Stimulated activated naive CD8-positive, alpha-beta T cell treated with anti-CD3 and anti-CD28 coated beads, Interleukin-15, amount 100 ng/mL, for 72 hours (primary cell): ENCODE results near the gene GPATCH1.
"Not testable (repeated sequence)": the region's sequence is repeated elsewhere in the genome, so short reads cannot be mapped to it uniquely, and the experiment has no call there.

Experiments used
- ATAC-seq: fragments of 150-1000 bp; cut with Tn5 transposase; 2 replicates; pipeline ENCODE4 v1.10.0; 2021; ENCODE audit warnings: mild to moderate bottlenecking, moderate library complexity
- DNase-seq, 2 donors: peaks; one replicate each; pipeline ENCODE4 v3.0.0; 2021 to 2022
- H3K27ac Mint-ChIP-seq, 2 donors: one replicate each; pipeline ENCODE4 v1.8.0; 2022; ENCODE audit warnings: mild to moderate bottlenecking in 2 of 2, mixed read lengths in 2 of 2, moderate library complexity in 2 of 2
- H3K27me3 Mint-ChIP-seq: one replicate; pipeline ENCODE4 v1.8.0; 2022; ENCODE audit warnings: mixed read lengths
- H3K4me1 Mint-ChIP-seq: one replicate; pipeline ENCODE4 v1.8.0; 2022; ENCODE audit warnings: mild to moderate bottlenecking, mixed read lengths
- H3K4me3 Mint-ChIP-seq, 2 donors: one replicate each; pipeline ENCODE4 v1.8.0; 2022; ENCODE audit warnings: mild to moderate bottlenecking in 2 of 2, mixed read lengths in 2 of 2, moderate library complexity in 1 of 2
- H3K9me3 Mint-ChIP-seq, 2 donors: one replicate each; pipeline ENCODE4 v1.8.0; 2022; ENCODE audit warnings: mixed read lengths in 2 of 2

GPATCH1 gene

DNA sequence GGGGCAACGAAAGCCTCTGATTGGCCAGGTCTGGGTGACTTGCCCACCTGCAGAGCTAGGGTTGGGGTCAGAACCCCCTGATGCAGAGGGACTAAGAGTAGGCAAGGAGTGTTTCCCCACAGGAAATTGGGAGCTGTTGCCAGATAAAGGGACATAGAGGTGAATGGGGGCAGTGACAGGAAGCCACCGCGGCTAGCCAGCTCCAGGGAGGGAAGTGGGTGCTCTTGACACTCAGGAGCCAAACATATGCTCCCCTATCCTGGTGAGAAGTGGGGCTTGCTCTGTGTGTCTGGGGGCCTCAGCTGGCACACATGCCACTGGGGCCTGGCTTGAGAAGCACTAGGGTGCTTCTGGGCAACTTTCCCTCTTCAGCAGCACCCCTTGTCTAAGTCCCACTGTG is 76.9 kb downstream of the GPATCH1 start:
- Mint-ChIP-seq H3K4me3 (peak overlapping the region in 1 of 2 donors; percentile 24), H3K27ac (no peak overlapping the region)

DNA sequence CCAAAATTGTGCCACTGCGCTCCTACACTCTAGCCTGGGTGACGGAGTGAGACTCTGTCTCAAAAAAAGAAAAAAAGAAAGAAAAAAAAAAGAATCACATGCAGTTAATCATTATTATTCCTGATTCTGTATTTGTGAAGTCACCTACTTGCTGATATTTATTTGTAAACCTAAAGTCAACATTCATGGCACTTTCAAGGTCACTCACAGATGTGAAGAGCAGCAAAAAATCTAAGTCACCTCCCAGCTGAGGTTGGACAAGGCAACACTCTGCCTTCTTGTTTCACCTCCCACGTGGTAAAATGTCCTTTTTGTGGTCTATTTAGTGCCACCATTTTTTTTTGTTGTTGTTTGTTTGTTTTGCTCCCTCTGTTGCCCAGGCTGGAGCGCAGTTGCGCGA is 77.4 kb downstream of the GPATCH1 start:
- no peaks in the 10 kb centered on the region for H3K27me3 Mint-ChIP-seq
- DNase-seq (no peak), ATAC-seq (no peak)
- H3K9me3 Mint-ChIP-seq, result peaks cover 0 to 7% of the 10 kb centered on the region in 2 donors
- H3K4me3 Mint-ChIP-seq, result no peak overlapping the region
- no peak overlapping the region for H3K27ac Mint-ChIP-seq
- peaks cover 37% of the 10 kb centered on the region for H3K4me1 Mint-ChIP-seq

More for the DNA sequence above, 76.9 kb downstream of the GPATCH1 start:
- DNase-seq (no peak), ATAC-seq (no peak)
- Mint-ChIP-seq H3K9me3 (peaks cover 0 to 7% of the 10 kb centered on the region in 2 donors), H3K4me1 (peaks cover 37% of the 10 kb centered on the region), H3K27me3 (no peaks in the 10 kb centered on the region)

DNA sequence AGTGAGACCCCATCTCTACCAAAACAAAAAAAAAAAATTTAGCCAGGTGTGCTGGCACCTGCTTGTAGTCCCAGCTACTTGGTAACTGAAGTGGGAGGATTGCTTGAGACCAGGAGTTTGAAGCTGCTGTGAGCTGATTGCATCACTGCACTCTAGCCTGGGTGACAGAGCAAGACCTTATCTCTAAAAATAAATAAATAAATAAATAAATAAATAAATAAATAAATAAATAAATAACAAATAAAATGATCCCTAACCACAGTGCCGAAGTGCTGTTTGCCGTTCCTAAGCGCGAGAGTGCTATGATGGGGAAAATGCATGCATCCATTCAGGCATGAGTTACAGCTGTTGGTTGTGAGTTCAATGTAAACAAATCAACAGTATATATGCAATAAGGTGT is 78.2 kb downstream of the GPATCH1 start:
- no peak for DNase-seq
- no peak for ATAC-seq
- Mint-ChIP-seq H3K27ac (no peak overlapping the region), H3K4me1 (peaks cover 37% of the 10 kb centered on the region), H3K4me3 (no peak overlapping the region), H3K27me3 (no peaks in the 10 kb centered on the region), H3K9me3 (peaks cover 0 to 7% of the 10 kb centered on the region in 2 donors)

GRCh38 chr19:33159893-33160292 is 78.9 kb downstream of the GPATCH1 start:
- Mint-ChIP-seq H3K27ac (peak overlapping the region in 1 of 2 donors; percentile 86), H3K9me3 (peaks cover 0 to 7% of the 10 kb centered on the region in 2 donors), H3K4me1 (peaks cover 37% of the 10 kb centered on the region), H3K4me3 (peak overlapping the region in 1 of 2 donors; percentile 54), H3K27me3 (no peaks in the 10 kb centered on the region)
- no peak for DNase-seq
- ATAC-seq, result no peak

DNA sequence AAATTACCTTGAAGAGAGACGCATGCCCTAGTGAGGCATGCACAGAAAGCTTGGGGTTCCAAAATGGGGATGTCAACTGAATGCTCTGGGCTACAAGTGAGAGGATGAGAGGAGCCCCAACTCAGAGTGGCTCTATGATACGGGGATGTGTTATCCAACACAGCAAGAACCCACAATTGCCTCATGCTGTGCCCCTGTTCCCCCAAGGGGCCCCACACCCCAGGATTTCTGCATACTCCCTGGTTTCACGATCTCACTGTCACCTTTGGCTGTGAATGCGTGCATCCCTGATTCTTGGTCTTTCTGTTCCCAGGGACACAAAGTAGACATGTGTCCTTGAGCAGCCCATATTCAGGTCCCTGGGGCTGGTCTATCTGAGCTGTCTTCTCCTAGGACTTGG is 80.2 kb downstream of the GPATCH1 start:
- ATAC-seq (no peak), DNase-seq (no peak)
- Mint-ChIP-seq H3K27me3 (no peaks in the 10 kb centered on the region), H3K27ac (peak overlapping the region in 1 of 2 donors; percentile 15), H3K9me3 (peaks cover 0 to 7% of the 10 kb centered on the region in 2 donors), H3K4me1 (peaks cover 37% of the 10 kb centered on the region), H3K4me3 (no peak overlapping the region)

- no peak for DNase-seq
- H3K27me3 Mint-ChIP-seq, result no peaks in the 10 kb centered on the region
- H3K4me3 Mint-ChIP-seq, result no peak overlapping the region
- ATAC-seq, result no peak
- H3K9me3 Mint-ChIP-seq, result peaks cover 9 to 19% of the 10 kb centered on the region in 2 donors
- H3K4me1 Mint-ChIP-seq, result peaks cover 28% of the 10 kb centered on the region
- H3K27ac Mint-ChIP-seq, result no peak overlapping the region
These were observed 82.5 kb downstream of the GPATCH1 start for GRCh38 chr19:33163481-33163880.

DNA sequence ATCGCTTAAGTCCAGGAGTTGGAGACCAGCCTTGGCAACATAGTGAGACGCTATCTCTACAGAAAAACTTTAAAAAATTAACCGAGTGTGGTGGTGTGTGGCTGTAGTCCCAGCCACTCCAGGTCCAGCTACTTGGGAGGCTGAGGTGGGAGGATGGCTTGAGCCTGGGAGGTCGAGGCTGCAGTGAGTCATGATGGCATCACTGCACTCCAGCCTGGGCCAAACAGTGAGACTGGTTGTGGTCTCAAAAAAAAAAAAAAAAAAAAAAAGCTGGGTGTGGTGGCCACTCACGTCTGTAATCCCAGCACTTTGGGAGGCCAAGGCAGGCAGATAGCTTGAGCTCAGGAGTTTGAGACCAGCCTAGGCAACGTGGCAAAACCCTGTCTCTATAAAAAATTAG is 85.1 kb downstream of the GPATCH1 start:
- H3K9me3 Mint-ChIP-seq, result peaks cover 12 to 20% of the 10 kb centered on the region in 2 donors

DNA sequence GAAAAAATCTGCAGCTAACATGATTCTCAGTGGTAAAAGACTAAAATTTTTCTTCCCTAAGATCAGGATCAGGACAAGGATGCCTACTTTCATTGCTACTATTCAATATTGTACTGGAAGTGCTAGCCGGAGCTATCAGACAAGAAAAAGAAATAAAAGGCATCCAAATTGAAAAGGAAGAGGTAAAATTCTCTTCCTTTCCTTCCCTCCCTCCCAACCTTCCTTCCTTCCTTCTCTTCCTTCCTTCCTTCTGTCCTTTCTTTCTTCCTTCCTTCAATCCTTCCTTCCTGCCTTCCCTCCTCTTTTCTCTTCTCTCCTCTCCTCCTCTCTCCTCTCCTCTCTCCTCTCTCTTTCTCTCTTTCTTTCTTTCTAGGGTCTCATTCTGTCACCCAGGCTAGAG is 86.5 kb downstream of the GPATCH1 start:
- H3K4me1 Mint-ChIP-seq, result peaks cover 5% of the 10 kb centered on the region
- ATAC-seq, result no peak
- no peaks in the 10 kb centered on the region for H3K27me3 Mint-ChIP-seq
- DNase-seq, result no peak
- no peak overlapping the region for H3K4me3 Mint-ChIP-seq
- H3K27ac Mint-ChIP-seq, result no peak overlapping the region
- peaks cover 12 to 20% of the 10 kb centered on the region in 2 donors for H3K9me3 Mint-ChIP-seq

More for the DNA sequence above, 85.1 kb downstream of the GPATCH1 start:
- H3K4me3 Mint-ChIP-seq, ATAC-seq, H3K27ac Mint-ChIP-seq, DNase-seq, H3K27me3 Mint-ChIP-seq: not testable (repeated sequence)
- peaks cover 12% of the 10 kb centered on the region for H3K4me1 Mint-ChIP-seq

GRCh38 chr19:33168528-33168927 is 87.5 kb downstream of the GPATCH1 start:
- Mint-ChIP-seq H3K4me1 (peaks cover 15% of the 10 kb centered on the region), H3K27me3 (no peaks in the 10 kb centered on the region), H3K27ac (no peak overlapping the region), H3K9me3 (peaks cover 12 to 20% of the 10 kb centered on the region in 2 donors), H3K4me3 (no peak overlapping the region)
- no peak for DNase-seq
- ATAC-seq, result no peak

- Mint-ChIP-seq H3K27ac (no peak overlapping the region), H3K4me3 (no peak overlapping the region), H3K9me3 (peaks cover 12 to 20% of the 10 kb centered on the region in 2 donors), H3K27me3 (no peaks in the 10 kb centered on the region), H3K4me1 (peaks cover 41% of the 10 kb centered on the region)
- no peak for DNase-seq
- ATAC-seq, result no peak
These were observed 90.3 kb downstream of the GPATCH1 start for GRCh38 chr19:33171222-33171795.

DNA sequence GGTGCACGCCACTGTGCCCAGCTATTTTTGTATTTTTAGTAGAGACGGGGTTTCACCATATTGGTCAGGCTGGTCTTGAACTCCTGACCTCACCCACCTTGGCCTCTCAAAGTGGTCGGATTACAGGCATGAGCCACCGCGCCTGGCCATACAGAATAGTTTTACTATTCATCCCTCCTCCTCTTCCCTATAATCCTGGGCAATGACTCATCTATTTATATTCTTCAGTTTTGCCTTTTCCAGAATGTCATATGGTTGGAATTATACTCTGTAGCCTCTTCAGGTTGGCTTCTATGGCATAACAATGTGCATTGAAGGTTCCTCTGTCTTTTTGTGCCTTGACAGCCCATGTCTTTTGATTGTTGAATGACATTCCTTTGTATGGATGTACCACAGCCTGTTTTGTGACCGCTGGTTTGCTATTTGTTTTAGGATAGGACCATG is 91.0 kb downstream of the GPATCH1 start:
- Mint-ChIP-seq H3K27ac (no peak overlapping the region), H3K4me1 (peaks cover 46% of the 10 kb centered on the region), H3K9me3 (peaks cover 12 to 23% of the 10 kb centered on the region in 2 donors), H3K27me3 (no peaks in the 10 kb centered on the region), H3K4me3 (no peak overlapping the region)
- no peak for DNase-seq
- ATAC-seq, result no peak

GRCh38 chr19:33174186-33174585 is 93.2 kb downstream of the GPATCH1 start:
- Mint-ChIP-seq H3K9me3 (peaks cover 0 to 6% of the 10 kb centered on the region in 2 donors), H3K27me3 (no peaks in the 10 kb centered on the region), H3K4me1 (peaks cover 59% of the 10 kb centered on the region), H3K4me3 (no peak overlapping the region), H3K27ac (no peak overlapping the region)
- ATAC-seq, result no peak
- DNase-seq, result no peak

DNA sequence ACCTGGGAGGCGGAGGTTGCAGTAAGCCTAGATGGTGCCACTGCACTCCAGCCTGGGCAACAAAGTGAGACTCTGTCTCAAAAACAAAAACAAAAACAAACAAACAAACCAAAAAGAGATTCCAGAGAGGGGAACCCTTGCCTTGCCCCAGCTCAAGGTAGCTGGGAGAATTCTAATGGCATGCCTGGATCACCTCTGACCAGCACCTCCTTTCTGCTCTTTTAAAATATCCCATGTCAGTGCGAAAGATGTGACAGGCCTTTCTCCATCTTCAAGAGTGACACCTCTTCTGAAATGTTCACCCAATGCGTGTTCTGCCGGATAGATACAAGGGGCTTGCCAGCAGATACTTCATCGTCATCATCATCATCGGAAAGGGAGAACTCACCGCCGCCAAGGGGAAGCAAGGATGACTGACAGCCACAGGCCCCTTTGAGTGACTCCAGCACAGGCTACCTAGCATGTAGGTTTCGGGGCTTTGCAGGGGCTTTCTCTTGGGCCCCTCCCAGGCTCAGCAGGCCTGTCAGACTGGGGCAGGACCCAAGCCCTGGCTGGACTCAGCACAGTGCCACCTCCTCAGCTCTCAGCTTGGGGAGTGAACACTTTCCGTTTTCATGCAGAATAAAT is 94.3 kb downstream of the GPATCH1 start:
- ATAC-seq (no peak), DNase-seq (no peak)
- peak overlapping the region in 1 of 2 donors; percentile 9 for H3K27ac Mint-ChIP-seq
- peak overlapping the region; percentile 98 to 99 for H3K4me3 Mint-ChIP-seq
- H3K4me1 Mint-ChIP-seq, result peaks cover 59% of the 10 kb centered on the region
- peaks cover 0 to 4% of the 10 kb centered on the region in 2 donors for H3K9me3 Mint-ChIP-seq
- no peaks in the 10 kb centered on the region for H3K27me3 Mint-ChIP-seq

GRCh38 chr19:33175886-33176669 is 95.1 kb downstream of the GPATCH1 start:
- ATAC-seq (peak; percentile 0), DNase-seq (peak; percentile 30 to 42)
- Mint-ChIP-seq H3K4me3 (peak overlapping the region; percentile 98 to 99), H3K27me3 (no peaks in the 10 kb centered on the region), H3K4me1 (peaks cover 59% of the 10 kb centered on the region), H3K27ac (peak overlapping the region; percentile 92 to 100), H3K9me3 (peaks cover 0 to 4% of the 10 kb centered on the region in 2 donors)

DNA sequence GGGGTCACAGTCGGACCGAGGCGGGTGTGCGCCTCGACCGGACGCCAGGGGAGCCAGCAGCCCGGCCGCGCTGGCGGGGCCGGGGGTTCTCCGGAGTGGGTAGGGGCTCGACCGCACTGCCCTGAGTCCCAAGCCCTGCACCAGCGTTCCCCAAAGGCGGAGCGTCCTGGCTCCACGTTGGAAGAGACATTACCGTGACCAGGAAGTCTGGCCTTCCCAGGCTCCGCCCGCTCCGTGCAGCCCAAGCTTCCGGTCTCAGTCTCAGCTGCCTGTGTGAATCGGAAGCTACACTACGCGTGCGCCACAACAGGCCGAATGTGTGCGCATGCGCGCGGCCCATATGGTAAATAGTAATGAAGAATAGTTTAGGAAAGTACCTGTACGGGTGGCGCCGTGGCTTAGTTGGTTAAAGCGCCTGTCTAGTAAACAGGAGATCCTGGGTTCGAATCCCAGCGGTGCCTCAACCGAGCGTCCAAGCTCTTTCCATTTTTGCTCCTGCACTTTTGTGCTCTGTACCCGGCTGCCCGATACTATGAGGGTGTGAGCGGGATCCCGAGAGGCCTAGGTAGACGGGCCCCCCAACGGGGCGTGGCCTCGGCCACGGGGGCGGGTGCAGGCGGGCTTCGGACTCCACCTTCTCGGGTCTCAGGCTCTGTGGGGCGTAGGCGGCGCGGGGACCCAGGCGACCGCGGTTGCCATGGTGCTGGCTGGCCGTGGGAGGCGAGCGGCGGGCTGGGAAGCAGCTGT is 95.9 kb downstream of the GPATCH1 start:
- Mint-ChIP-seq H3K4me1 (peaks cover 59% of the 10 kb centered on the region), H3K9me3 (peaks cover 0 to 4% of the 10 kb centered on the region in 2 donors), H3K27ac (peak overlapping the region; percentile 92 to 100), H3K27me3 (no peaks in the 10 kb centered on the region), H3K4me3 (peak overlapping the region; percentile 98 to 99)
- DNase-seq, result peak; percentile 98 to 99
- peak; percentile 95 for ATAC-seq
